K562 (cell line): Measurements from ENCODE around the gene NTN4. TPM values are rescaled to one million over a fixed set of nuclear protein-coding genes. Genes with fewer than 3 reads are reported as not detected.

ENCODE experiments used
- ATAC-seq: fragments of 200-7000 bp; cut with Tn5 transposase; 3 replicates; pipeline ENCODE4 v1.9.1; 2020; ENCODE audit warnings: moderate library complexity
- BruUV-seq: library from RNA; stranded (reverse); fragments of 400-500 nt; replicated peaks from 2 replicates; lab custom pipeline; 2021; lab: Mats Ljungman, UMichigan
- CTCF ChIA-PET: fragments of 300-600 bp; formaldehyde crosslinking; extraction: SDS; loops from one replicate; lab custom pipeline; 2021; ENCODE audit warnings: low intra/inter-chr PET ratio; lab: Yijun Ruan, JAX
- POLR2A ChIA-PET: fragments of 300-600, 350-650 bp; sonication (Branson Sonifier 250); formaldehyde crosslinking; extraction: SDS; loops from one replicate; lab custom pipeline; 2021; ENCODE audit warnings: antibody characterized with exemption, inconsistent platforms; lab: Yijun Ruan, JAX
- DNase-seq, 4 experiments: peaks; one replicate each; pipeline versions ENCODE4 v3.0.0 to v3.0.0-alpha.2; 2011 to 2018; ENCODE audit warnings: low spot score in 3 of 4, mixed read lengths in 3 of 4; ENCODE audit errors: extremely low read depth in 1 of 4
- FAIRE-seq: peaks from 2 replicates; lab custom pipeline; 2011; peaks lifted over from hg19 to GRCh38; lab: Jason Lieb, UNC
- H2AFZ ChIP-seq: 2 replicates; pipeline ENCODE4 v1.6.0; 2011; ENCODE audit warnings: low read depth, low read length, control low read depth, inconsistent platforms
- H3K27ac ChIP-seq: fragments of 200-600 bp; 3 replicates; pipeline ENCODE4 v1.8.0; 2011; ENCODE audit warnings: low read depth, mild to moderate bottlenecking, control low read depth, inconsistent platforms, low read length, moderate library complexity, mixed read lengths; ENCODE audit errors: extremely low read depth
- H3K27me3 ChIP-seq, 2 experiments: fragments of 300-600 bp in 1 of 2; 2 replicates in 1 of 2; 3 replicates in 1 of 2; pipeline versions ENCODE4 v1.6.0 to v1.8.0; 2011; ENCODE audit warnings: inconsistent platforms in 2 of 2, low read length in 2 of 2, mild to moderate bottlenecking in 1 of 2, mixed read lengths in 1 of 2, moderate library complexity in 1 of 2; ENCODE audit not compliant: control insufficient read depth in 2 of 2, insufficient read depth in 2 of 2
- H3K36me3 ChIP-seq: fragments of 300-600 bp; 3 replicates; pipeline ENCODE4 v1.8.0; 2011; ENCODE audit warnings: mild to moderate bottlenecking, low read length, inconsistent platforms; ENCODE audit not compliant: control insufficient read depth, insufficient read depth
- H3K4me1 ChIP-seq, 2 experiments: fragments of 200-600 bp in 1 of 2; replicated peaks in 1 of 2; 2 replicates in 1 of 2; 3 replicates in 1 of 2; pipeline versions ENCODE4 v1.5.1 to v1.8.0; 2011; ENCODE audit warnings: inconsistent platforms in 2 of 2, low read length in 2 of 2, mild to moderate bottlenecking in 1 of 2, mixed read lengths in 1 of 2, moderate library complexity in 1 of 2; ENCODE audit not compliant: control insufficient read depth in 2 of 2, insufficient read depth in 2 of 2
- H3K4me2 ChIP-seq: 2 replicates; pipeline ENCODE4 v1.6.1; 2011; ENCODE audit warnings: low read length, control low read depth, inconsistent platforms, mixed read lengths; ENCODE audit not compliant: insufficient read depth
- H3K4me3 ChIP-seq: fragments of 200-600 bp; sonication (generic), shearing (Covaris generic); 2 replicates; pipeline ENCODE4 v1.5.1; 2016; ENCODE audit warnings: control low read depth, inconsistent platforms
- H3K79me2 ChIP-seq: fragments of 200-600 bp; 3 replicates; pipeline ENCODE4 v1.8.0; 2011; ENCODE audit warnings: low read length, inconsistent platforms; ENCODE audit not compliant: control insufficient read depth, insufficient read depth
- H3K9ac ChIP-seq, 2 experiments: 2 replicates each; pipeline versions ENCODE4 v1.6.0 to v1.6.1; 2011; ENCODE audit warnings: low read depth in 2 of 2, low read length in 2 of 2, control low read depth in 1 of 2, inconsistent platforms in 1 of 2, mild to moderate bottlenecking in 1 of 2, mixed read lengths in 1 of 2; ENCODE audit not compliant: insufficient read depth in 1 of 2
- H3K9me1 ChIP-seq: one replicate; pipeline ENCODE4 v1.6.0; 2011; ENCODE audit warnings: inconsistent platforms, mild to moderate bottlenecking, low read length, moderate library complexity; ENCODE audit not compliant: control insufficient read depth, insufficient read depth
- H3K9me3 ChIP-seq: replicated peaks from 2 replicates; pipeline ENCODE4 v1.5.1; 2011; ENCODE audit warnings: low read depth, low read length, inconsistent platforms; ENCODE audit not compliant: control insufficient read depth, insufficient read depth
- H4K20me1 ChIP-seq: replicated peaks from 2 replicates; pipeline ENCODE4 v1.6.1; 2011; ENCODE audit warnings: low read length, inconsistent platforms, mixed read lengths; ENCODE audit not compliant: control insufficient read depth, insufficient read depth
- ARHGAP35 ChIP-seq: fragments of 450-650 bp; IDR thresholded peaks from 2 replicates; pipeline ENCODE4 v1.6.1; 2018; ENCODE audit not compliant: partially characterized antibody
- CAMTA2 ChIP-seq: fragments of 250-450 bp; sonication (Bioruptor Pico); conservative IDR thresholded peaks from 2 replicates; pipeline ENCODE4 v1.5.1; 2022
- CXXC5 ChIP-seq: fragments of 250-450 bp; sonication (Bioruptor Pico); IDR thresholded peaks from 2 replicates; pipeline ENCODE4 v1.8.0; 2022; ENCODE audit warnings: inconsistent platforms, mild to moderate bottlenecking, moderate library complexity
- ELF2 ChIP-seq: fragments of 250-450 bp; sonication (Bioruptor Pico); IDR thresholded peaks from 2 replicates; pipeline ENCODE4 v1.5.0; 2021; ENCODE audit warnings: mild to moderate bottlenecking
- HOMEZ ChIP-seq: fragments of 250-450 bp; sonication (Bioruptor Pico); IDR thresholded peaks from 2 replicates; pipeline ENCODE4 v1.4.0; 2020; ENCODE audit warnings: mild to moderate bottlenecking, moderate library complexity
- KAT2B ChIP-seq: IDR thresholded peaks from one replicate; pipeline ENCODE4 v1.6.1; 2012; ENCODE audit warnings: low read depth, mild to moderate bottlenecking, control low read depth, inconsistent platforms, low read length, moderate library complexity
- SMAD1 ChIP-seq: fragments of 150-350 bp; IDR thresholded peaks from 2 replicates; pipeline ENCODE4 v1.6.1; 2014; ENCODE audit warnings: low read length, low read depth; ENCODE audit not compliant: partially characterized antibody
- ZNF239 ChIP-seq: fragments of 250-450 bp; sonication (Bioruptor Pico); IDR thresholded peaks from 2 replicates; pipeline ENCODE4 v1.4.0; 2020; ENCODE audit warnings: mild to moderate bottlenecking
- WGBS: fragments of 100-300 bp; shearing (Covaris generic); methylation state at CpG from one replicate; pipeline ENCODE4 v1.1.6; 2016; ENCODE audit warnings: low coverage, mixed read lengths; ENCODE audit not compliant: insufficient coverage; ENCODE audit errors: missing lambda C conversion rate; 5-methylcytosine and 5-hydroxymethylcytosine counted together
- in situ Hi-C: fragments of 300-500 bp; cut with MboI; formaldehyde crosslinking; loops from 4 replicates; pipeline ENCODE4 v1.15.0; 2018; ENCODE audit warnings: inconsistent platforms, mixed read lengths
- intact Hi-C: fragments of 100-400 bp; cut with micrococcal nuclease; formaldehyde crosslinking; loops from 2 replicates; pipeline ENCODE4 v1.14.2; 2022
- polyA plus RNA-seq, 8 experiments: library from polyadenylated mRNA; depleted of rRNA in 4 of 8; stranded (reverse) in 5 of 8; unstranded in 3 of 8; fragments of >200 nt; fragmentation: Nextera tagmentation in 2 of 8; fragmentation: Illumina TruSeq in 1 of 8; extraction: Ambion mirVana in 2 of 8; extraction: Trizol in 1 of 8; gene quantifications; 2 replicates each; pipeline versions ENCODE4 v1.2.1 to v1.2.3, GENCODE V29; 2011 to 2014; ENCODE audit warnings: inconsistent platforms in 1 of 8, missing spikeins in 1 of 8
- total RNA-seq, 7 experiments: library from RNA; depleted of rRNA in 6 of 7; stranded (reverse); fragments of >200 nt in 6 of 7; fragmentation: Illumina TruSeq in 2 of 7; extraction: Trizol in 2 of 7; gene quantifications; 2 replicates each; pipeline versions ENCODE4 v1.2.1 to v1.2.3, GENCODE V29; 2011 to 2021; ENCODE audit warnings: low replicate concordance in 1 of 7
- TF ChIP-seq, protein P1 (sequence below): fragments of 450-650 bp; IDR thresholded peaks from 2 replicates; pipeline ENCODE4 v1.6.1; 2016; ENCODE audit warnings: mild to moderate bottlenecking, moderate library complexity

The NTN4 gene
- total and polyA plus RNA-seq, 9 of the 15 experiments (the other 6 are each of a cell fraction or from before 2014, with no cell fraction given): 0.13 TPM; not detected in 8

- no peak overlapping the region for H2AFZ ChIP-seq
- no peak overlapping the region for H3K4me3 ChIP-seq
- no peaks in the 10 kb centered on the region for H3K79me2 ChIP-seq
- FAIRE-seq (no peak), ATAC-seq (no peak), DNase-seq (no peak)
- ChIA-PET CTCF (no interaction called here), POLR2A (no interaction called here)
- H3K9me3 ChIP-seq: no peaks in the 10 kb centered on the region
- no peak overlapping the region for H3K27ac ChIP-seq
- peaks cover 0 to 5% of the 10 kb centered on the region in 2 experiments; a peak in 2 of 5 replicates for H3K27me3 ChIP-seq
- in situ Hi-C loops: loop anchor here (25.0 kb wide), 1 partner anchor 904 kb away; no protein-coding TSS in a partner anchor
- H3K9ac ChIP-seq: no peak overlapping the region
- no peaks in the 10 kb centered on the region for H3K4me1 ChIP-seq
- H3K9me1 ChIP-seq: no peaks in the 10 kb centered on the region
- 17% methylated on average over 13 of the region's 13 CpGs for WGBS
- intact Hi-C loops: loop anchor here (10.0 kb wide), 1 partner anchor 306 kb away; no protein-coding TSS in a partner anchor
- BruUV-seq: no TSS peak
- H4K20me1 ChIP-seq: no peaks in the 10 kb centered on the region
- H3K36me3 ChIP-seq: no peaks in the 10 kb centered on the region
- H3K4me2 ChIP-seq: no peak overlapping the region
- TF ChIP-seq CAMTA2: no peak
- TF ChIP-seq ELF2 (CRISPR knock-in tag): no peak
- TF ChIP-seq HOMEZ (CRISPR knock-in tag): no peak
- TF ChIP-seq, protein P1, sequence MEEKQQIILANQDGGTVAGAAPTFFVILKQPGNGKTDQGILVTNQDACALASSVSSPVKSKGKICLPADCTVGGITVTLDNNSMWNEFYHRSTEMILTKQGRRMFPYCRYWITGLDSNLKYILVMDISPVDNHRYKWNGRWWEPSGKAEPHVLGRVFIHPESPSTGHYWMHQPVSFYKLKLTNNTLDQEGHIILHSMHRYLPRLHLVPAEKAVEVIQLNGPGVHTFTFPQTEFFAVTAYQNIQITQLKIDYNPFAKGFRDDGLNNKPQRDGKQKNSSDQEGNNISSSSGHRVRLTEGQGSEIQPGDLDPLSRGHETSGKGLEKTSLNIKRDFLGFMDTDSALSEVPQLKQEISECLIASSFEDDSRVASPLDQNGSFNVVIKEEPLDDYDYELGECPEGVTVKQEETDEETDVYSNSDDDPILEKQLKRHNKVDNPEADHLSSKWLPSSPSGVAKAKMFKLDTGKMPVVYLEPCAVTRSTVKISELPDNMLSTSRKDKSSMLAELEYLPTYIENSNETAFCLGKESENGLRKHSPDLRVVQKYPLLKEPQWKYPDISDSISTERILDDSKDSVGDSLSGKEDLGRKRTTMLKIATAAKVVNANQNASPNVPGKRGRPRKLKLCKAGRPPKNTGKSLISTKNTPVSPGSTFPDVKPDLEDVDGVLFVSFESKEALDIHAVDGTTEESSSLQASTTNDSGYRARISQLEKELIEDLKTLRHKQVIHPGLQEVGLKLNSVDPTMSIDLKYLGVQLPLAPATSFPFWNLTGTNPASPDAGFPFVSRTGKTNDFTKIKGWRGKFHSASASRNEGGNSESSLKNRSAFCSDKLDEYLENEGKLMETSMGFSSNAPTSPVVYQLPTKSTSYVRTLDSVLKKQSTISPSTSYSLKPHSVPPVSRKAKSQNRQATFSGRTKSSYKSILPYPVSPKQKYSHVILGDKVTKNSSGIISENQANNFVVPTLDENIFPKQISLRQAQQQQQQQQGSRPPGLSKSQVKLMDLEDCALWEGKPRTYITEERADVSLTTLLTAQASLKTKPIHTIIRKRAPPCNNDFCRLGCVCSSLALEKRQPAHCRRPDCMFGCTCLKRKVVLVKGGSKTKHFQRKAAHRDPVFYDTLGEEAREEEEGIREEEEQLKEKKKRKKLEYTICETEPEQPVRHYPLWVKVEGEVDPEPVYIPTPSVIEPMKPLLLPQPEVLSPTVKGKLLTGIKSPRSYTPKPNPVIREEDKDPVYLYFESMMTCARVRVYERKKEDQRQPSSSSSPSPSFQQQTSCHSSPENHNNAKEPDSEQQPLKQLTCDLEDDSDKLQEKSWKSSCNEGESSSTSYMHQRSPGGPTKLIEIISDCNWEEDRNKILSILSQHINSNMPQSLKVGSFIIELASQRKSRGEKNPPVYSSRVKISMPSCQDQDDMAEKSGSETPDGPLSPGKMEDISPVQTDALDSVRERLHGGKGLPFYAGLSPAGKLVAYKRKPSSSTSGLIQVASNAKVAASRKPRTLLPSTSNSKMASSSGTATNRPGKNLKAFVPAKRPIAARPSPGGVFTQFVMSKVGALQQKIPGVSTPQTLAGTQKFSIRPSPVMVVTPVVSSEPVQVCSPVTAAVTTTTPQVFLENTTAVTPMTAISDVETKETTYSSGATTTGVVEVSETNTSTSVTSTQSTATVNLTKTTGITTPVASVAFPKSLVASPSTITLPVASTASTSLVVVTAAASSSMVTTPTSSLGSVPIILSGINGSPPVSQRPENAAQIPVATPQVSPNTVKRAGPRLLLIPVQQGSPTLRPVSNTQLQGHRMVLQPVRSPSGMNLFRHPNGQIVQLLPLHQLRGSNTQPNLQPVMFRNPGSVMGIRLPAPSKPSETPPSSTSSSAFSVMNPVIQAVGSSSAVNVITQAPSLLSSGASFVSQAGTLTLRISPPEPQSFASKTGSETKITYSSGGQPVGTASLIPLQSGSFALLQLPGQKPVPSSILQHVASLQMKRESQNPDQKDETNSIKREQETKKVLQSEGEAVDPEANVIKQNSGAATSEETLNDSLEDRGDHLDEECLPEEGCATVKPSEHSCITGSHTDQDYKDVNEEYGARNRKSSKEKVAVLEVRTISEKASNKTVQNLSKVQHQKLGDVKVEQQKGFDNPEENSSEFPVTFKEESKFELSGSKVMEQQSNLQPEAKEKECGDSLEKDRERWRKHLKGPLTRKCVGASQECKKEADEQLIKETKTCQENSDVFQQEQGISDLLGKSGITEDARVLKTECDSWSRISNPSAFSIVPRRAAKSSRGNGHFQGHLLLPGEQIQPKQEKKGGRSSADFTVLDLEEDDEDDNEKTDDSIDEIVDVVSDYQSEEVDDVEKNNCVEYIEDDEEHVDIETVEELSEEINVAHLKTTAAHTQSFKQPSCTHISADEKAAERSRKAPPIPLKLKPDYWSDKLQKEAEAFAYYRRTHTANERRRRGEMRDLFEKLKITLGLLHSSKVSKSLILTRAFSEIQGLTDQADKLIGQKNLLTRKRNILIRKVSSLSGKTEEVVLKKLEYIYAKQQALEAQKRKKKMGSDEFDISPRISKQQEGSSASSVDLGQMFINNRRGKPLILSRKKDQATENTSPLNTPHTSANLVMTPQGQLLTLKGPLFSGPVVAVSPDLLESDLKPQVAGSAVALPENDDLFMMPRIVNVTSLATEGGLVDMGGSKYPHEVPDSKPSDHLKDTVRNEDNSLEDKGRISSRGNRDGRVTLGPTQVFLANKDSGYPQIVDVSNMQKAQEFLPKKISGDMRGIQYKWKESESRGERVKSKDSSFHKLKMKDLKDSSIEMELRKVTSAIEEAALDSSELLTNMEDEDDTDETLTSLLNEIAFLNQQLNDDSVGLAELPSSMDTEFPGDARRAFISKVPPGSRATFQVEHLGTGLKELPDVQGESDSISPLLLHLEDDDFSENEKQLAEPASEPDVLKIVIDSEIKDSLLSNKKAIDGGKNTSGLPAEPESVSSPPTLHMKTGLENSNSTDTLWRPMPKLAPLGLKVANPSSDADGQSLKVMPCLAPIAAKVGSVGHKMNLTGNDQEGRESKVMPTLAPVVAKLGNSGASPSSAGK: no peak
- TF ChIP-seq CXXC5 (CRISPR knock-in tag): no peak
- TF ChIP-seq ZNF239 (CRISPR knock-in tag): no peak
- TF ChIP-seq ARHGAP35: no peak
- no peak for TF ChIP-seq SMAD1
- no peak for TF ChIP-seq KAT2B
Observed at GRCh38 chr12:95608252-95609033, 182.1 kb downstream of the NTN4 start.
